Activated effector memory CD4-positive, alpha-beta T cell treated with anti-CD3 and anti-CD28 coated beads, Interleukin-2, amount 50 U/mL, for 16 hours (primary cell): ENCODE measurements around the gene PFDN6.

ENCODE experiments used
- DNase-seq: peaks from one replicate; pipeline ENCODE4 v3.0.0-alpha.2; 2020

Gene PFDN6

DNA sequence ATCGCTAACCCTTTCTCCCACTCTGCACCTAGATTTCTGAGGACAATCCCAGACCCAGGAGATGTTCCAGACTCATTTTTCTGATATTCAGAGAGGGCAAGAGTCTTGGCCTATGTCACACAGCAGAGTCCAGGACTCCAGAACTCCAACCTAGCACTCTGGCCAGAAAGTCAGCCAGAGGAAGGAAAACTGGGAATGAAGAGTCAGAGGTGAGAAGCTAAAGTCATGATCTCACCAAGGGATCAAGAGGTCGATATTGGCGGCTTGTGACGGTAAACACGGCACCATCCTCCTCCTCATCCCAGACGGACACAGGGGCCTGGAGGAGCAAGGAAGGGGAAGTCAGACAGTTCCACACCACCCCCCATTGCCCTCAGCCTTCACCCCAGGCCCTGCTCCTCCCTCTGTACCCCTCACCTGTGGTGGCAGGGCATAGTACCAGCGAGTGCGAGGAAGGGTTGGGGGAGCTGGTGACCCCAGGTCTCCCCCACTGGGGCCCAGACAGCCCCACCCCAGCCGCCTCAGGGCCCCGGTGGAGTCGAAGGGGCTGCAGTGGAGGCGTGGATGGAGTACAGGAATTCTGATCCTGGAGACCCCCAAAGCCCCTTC lies 7.5 kb downstream of the PFDN6 start:
- DNase-seq: no peak

DNA sequence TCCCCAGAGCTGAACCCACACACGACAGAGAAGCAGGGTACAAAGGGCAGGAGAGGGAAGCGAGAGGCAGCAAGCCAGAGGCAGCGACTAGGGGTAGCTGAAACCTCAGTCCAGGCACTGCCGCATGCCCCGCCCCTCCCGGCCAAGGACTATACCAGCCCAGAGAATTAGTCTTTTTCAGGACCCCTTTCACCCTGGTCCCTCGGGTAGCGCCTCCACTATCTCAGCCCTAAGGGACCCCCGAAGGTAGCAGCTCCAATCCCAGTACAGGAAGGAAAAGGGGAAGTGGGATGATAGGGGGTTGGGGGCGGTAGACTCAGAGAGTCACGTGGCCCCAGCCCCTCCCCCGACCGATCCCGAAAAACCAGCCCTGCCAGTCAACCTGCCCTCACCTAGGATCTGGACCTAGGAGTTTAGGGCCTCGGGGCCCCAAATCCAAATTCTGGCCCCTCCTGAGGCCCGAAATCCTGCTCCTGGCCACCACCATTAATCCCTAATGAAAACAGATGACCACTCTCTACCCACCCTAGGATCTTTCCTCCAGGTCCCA lies 8.1 kb downstream of the PFDN6 start:
- no peak for DNase-seq

DNA sequence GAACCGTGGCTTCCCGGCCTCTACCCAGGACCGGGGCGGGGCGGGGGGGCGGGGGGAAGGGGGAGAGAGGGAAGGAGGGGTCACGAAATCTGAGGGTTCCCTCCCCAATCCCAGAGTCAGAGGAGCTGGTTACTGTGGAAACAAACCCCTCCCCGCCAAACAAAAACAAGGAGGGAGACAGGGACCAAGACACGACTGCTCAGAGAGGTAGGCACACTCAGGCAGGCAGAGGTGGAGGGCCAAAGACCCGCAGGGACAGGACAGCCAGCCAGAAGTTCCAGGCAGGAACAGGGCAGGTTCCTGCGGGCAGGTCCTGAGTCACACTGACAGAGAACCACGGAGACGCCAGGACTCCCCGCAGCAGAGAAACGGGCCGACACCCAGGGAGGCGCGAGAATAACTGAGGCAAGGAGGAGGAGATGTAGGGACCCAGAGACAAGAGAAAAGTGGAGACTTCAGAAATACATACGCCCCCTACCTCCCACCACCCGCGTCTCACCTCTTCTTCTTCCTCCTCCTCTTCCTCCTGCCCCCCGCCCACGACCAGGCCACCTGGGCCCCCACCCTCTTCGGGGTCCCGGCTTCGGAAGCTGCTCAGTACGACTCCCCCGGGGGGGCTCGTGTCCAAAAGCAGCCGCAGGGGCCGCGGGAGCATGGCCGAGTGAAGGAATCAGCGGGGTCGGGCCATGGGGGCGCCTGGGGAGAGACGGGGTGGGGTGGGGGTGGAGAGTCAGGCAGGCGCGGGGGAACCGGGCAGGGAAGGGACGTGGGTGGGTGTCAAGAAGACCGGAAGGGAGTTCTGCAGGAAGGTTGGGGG lies 8.8 kb downstream of the PFDN6 start:
- peak; percentile 82 for DNase-seq

DNA sequence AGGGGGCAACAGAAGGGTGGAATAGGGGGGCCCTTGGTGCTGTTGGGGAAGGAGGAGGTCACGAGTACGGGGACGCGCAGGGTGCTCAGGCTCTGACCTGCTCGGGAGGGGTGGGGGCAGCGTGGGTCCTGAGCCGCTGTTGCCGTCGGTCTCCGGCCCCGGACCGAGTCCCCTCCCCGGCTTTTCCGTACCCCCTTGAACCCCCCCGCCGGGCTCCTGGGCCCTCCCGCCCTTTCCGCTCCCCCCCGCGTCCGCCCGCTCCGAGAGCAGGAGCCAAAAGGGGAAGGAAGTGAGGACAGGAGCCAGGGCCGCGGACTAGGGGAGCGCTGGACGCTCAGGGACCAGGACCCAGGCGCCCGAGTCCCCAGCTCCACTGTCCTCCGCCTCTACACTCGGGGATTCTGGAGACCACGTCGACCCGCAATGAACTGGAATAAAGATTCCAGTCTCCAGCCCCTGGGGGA lies 9.4 kb downstream of the PFDN6 start, which contains the start of gene RGL2:
RGL2 (minus strand) TSS at position 170 of the 464 bp plus-strand sequence. CDS start 332 bp downstream, outside the sequence.
- peak; percentile 88 for DNase-seq

DNA sequence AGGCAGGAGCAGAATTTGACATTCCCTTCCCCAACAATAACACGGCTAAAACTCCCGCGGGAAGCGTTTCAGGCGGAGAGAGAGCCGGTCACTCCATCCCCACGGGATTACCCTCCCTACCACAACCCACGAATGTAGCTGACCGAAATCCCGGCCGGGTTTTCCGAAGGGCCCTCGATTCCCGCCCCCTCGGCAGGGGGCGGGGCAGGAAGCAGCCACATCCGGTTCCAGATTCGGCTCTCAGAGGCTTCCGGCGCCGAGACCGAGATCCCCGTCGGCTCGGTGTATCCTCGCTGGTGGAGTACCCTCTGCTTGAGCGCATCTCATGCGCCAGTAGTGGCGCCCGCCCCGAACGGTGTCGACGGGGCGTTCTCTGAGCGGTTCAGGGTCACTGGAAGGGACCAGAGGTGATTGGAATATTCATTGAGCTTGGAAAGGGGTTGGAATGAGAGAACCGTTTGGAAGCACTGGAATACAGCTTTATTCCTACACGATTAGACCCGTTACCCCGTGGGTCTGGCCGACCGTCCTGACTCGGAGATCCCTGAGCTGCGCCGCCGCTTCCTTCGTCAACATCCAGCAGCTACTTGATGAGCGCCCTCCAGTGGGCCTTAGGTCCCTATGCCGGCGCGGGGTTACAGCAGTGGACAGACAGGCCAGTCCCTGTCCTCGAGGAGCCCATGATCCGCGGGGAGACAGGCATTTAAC lies 10.0 kb downstream of the PFDN6 start:
- peak; percentile 97 for DNase-seq

DNA sequence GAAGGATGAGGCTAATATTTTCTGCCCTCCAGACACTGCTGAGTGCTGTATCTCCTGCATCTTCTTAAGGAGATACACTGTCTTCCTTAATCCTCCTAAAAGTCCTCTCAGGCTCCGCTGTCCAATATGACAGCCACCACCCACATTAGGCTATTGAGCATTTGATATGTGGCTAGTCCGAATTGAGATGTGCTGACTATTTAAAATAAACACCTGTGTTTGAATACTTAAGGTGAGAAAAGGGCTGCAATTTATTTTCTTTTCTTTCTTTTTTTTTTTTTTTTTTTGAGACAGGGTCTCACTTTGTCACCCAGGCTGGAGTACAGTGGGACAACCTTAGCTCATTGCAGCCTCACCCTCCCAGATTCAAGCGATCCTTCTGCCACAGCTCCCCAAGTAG lies 12.5 kb downstream of the PFDN6 start:
- DNase-seq: no peak

DNA sequence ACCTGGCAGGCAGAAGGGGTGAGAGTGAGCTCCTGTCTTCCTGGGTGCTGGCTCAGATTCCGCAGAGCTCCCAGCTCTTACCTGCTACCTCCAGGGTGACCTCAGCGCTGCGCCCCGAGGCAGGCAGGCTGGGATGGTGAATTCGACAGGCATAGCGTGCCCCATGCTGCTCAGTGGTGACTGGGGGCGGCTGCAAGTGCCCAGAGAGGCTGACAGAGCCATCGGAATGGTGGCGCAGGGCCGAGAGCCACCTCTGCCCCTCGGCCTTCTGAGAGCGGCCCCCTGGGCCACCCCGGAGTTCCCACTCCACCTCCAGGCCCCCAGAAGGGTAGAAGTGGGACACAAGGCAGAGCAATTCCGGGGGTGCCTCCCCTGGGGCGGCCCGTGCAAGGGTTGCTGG lies 14.8 kb downstream of the PFDN6 start:
- DNase-seq: no peak

DNA sequence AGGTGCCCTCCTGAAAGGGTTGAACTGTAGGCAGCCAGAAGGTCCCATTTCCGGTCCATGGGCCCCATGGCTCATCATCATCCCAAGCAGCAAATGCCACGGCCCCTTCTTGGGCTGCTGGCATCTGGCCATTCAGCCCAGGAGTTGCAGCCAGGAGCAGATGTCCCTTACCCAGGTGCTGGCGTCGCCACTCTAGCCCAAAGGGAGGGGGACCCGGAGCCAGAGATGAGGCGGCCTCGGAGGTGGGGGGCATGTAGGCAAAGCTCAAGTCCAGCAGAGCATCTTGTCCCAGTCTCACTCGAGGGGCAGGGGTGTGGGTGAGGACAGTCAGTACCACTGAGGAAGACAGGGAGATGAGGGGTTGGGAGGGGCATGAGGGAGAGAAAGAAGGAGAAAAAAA lies 15.7 kb downstream of the PFDN6 start:
- DNase-seq: no peak

DNA sequence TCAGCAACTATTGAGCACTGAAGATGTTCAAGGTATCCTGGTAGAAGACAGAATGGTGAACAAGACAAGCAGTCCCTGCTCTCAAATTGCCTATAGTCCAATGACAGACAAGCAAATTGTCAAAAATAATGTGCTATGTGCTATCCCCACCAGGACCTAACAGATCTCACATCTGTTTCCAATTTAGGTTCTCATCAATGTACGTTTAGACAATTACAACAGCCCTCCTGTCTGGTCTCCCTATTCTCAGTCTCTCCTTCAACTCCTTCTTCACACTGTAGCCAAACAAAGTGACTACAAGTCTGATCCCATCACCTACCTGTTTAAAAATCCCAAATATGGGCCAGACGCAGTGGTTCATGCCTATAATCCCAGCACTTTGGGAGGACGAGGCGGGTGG lies 17.0 kb downstream of the PFDN6 start:
- no peak for DNase-seq

DNA sequence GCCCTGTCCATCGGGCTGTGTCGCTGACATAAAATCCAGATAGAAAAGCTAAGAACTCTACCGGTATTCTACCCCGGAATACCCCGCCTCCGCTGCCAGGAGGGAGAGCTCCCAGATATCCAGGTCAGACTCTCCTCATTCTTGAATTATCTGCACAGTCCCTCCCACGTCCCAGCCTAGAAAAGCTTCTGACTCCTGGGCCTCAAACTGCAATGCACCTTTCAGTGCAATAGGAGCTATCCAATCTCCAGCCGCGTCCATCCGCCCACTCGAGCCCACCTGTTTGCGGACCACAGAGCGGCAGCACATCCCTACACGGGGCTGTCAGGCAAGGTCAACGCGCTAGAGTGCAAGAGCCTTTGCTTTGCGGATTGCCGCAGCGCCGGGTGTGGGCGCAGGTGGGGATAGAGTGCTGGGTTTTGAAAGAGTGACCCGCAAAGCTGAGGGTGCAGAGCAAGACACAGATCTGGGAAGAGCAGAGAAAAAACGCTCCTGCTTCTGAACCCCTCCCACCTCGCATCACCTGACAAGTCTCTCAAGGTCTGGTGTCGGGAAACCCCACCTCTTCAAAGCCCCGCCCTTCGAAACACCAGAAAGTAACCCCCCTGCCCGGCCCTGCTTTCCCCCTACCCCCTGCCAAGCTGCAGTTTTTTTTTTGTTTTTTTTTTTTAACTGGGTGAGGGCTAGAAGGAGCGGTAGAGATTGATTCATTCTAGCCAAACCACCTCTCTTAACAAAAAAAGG lies 23.1 kb downstream of the PFDN6 start:
- DNase-seq: peak; percentile 93

DNA sequence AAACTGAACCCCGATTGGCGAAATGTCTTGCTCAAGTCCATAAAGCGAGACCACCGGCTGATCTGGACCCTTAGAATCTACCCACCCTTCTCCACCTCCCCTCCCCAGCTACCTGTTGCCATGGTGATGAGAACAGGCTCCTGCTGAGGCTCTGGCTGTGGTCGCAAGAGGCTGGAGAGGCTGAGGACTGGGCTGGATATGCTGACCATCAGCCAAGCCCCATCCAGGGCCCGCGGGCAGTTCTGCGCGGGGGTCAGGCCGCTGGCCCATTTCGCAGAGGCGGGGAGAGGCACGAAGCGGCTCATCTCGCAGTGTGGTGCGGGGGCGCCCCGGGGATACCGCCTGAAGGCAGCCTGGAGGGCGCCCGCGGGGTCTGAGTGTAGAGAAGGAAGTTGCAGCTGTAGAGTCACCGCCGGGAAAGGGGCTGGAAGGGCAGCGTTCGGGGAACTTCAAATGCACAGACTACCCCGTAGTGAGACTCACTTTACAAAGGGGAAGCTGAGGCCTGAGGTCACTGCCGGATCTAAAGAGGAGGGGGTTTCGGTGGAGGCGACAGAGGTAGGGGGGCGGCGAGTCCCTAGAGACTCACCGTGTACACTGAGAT lies 23.8 kb downstream of the PFDN6 start:
- DNase-seq: peak; percentile 81

DNA sequence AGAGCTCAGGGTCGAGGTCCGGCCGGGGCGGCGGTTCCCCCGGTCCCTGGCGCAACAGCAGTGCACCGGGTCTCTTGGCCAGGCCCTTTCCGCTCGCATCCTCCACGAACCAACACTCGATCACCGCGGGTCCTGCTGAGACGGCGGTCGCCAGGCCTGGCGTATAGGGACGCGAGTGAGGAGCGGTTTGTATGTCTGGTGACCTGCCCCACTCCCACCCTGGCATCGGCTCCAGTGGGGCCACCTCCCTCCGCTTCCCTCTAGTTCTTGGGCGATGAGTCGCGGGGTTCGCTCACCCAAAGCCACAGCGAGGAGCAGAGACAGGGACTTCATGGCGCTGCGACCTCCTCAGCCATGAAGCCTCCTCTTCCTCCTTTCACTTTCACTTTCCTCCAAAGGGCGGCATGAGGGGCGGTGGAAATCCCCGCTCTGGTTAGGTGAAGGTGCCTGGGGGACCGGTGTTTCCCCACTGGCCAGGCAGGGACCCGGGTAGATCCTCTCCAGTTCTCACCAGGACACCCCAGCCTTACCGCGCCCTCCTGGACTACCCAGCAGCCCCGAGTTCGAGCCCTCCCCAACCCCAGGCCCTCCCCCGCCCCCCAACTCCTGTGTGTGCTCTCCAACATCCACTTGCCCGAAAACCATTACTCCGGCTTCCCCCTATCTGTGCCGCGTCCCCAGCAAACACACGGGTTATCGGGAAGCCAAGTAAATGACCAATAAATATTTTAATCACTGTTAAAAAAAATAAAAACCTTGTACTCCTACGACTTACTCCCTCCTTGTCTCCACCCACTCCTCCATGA lies 24.5 kb downstream of the PFDN6 start, which contains the start of gene TAPBP:
TAPBP (minus strand) TSS at position 370 of the 806 bp plus-strand sequence; CDS start at position 333, 37 bp downstream.
- DNase-seq: peak; percentile 95

DNA sequence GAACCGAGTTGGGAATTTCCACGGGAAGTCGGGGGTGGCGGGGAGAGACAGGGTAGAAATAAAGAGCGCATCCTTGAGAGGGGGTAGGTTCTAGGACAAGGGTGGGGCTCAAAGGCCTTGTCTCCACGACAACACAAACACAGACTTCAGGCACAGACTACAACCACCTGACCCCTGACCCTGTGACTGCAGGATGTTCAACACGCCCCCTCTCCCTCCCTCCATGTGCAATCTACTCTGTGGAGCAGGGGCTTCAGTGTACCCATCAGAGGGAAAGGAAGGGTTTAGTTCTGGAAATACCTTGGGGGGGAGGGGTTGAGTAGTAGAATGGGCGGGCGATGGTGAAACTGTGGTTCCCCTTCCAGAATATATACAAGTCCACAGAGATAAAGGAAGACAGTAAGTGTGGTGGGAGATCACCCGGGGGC lies 25.1 kb downstream of the PFDN6 start:
- DNase-seq: peak; percentile 92

DNA sequence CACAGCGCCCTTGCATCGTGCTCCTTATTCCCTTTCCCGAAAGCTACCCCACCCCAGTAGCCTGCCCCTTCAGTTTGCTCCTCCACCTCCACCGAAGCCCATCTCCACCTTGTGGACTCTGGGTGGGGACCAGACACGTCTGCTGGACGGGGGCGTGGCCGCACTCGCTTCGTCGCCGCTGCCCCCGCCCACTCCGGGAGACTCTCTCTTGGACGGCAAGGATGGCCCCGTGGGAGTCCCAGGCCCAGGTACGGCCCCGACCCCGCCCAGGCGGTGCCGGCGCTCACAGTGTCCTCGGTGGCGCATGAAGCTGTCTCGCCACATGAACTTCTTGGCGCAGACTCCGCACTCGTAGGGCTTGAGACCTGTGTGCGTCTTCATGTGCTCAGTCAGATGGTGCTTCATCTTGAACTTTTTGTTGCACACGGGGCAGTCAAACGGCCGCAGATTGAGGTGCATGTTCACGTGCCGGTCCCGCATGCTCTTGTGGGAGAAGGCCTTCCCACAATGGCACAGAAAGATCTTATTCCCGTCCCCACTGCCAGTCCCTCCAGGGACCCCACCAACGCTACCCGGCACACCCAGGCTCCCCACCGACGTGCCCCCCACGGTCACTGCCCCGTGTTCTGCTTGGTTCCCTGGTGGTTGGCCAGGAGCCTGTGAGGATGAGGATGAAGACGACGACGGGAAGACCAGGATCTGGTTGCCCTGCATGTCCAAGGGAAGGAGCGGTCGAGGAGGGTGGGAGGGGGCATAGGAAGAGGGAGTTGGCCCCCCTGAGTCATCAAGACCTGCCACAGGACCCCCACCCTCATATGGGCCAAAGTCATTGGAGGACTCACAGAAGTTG lies 25.8 kb downstream of the PFDN6 start:
- DNase-seq: peak; percentile 71

DNA sequence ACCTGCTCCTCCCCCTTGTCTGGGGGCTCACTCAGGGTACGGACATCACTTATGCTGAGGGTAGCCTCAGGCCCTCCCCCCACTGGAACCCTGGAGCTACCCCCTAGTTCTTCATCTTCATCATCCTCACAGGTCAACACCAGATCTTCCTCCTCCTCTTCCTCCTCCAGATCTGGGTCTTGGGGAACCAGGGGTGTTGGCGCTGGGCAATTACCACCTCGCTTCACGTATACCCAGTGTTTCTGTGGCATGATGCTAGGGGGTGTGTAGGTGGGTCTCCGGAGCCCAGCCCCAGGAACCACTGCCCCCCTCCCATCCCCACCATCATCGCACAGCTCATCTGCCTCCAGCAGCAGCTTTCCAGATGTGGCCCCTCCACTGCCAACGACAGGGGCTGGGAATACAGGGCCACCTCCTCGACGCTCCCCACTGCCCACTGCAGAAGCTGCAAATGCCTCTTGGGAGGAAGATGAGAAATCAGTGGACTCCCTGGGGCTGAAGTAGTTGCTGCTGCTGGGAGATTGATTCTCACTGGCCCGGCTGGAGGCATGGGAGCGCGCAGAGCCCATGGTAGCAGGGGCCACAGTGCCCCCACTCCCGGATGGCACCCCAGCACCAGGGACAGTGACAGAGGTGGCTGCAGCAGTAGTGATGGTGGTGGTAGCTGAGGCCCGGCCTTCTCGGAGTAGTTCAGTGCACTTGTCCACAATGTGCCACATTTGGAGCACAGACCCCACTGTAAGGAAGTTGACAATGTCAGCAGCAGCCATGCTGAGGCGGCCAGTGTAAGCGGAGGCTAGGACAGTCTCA lies 26.6 kb downstream of the PFDN6 start:
- no peak for DNase-seq

DNA sequence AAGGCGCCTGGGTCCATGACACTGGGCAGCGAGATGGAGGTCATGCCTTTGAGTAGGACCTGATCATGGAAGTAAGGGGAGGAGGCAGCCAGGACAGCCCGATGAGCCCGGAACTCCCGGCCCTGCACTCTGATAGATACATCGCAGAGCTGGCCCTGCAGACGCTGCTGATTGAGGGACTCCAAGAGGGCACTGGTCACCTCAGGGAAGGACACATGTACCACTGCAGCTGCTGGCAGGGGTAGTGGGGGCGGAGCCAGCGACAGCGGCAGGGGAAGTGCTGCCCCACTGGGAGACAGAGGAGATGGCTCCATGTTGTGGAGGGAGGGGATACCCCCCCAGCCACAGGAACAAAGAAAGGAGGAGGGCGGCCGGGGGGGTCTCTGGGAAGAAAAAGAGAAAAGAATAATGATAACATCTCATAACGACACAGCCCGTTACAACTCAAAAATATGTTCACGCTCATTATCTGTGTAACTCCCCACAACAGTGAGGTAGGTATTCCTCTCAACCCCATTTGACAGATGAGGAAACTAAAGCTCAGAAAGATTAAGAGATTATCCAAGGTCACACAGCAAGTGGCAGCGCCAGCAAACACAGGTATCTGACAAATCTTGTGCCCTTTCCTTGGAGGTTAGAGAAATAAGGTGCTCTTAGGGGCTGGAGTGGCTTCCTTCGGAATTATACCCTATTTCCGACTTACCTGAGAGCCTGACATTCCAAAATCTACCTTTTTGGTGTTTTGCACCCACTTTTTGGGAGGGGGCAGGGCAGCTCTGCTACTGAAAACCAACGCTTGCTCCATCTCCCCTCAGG lies 27.4 kb downstream of the PFDN6 start:
- no peak for DNase-seq

DNA sequence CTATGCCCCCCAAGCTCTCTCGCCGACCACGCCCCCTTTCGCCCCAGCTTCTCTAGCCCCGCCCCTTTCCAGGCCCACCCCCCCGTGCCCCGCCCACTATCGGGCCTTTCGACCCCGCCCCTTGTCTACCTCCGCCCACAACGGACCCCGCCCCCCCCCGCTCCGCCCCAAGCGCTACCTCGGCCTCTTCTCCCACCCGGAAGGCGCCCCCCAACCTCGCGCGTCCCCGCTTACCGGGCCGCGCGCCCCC lies 27.9 kb downstream of the PFDN6 start:
- DNase-seq: no peak

DNA sequence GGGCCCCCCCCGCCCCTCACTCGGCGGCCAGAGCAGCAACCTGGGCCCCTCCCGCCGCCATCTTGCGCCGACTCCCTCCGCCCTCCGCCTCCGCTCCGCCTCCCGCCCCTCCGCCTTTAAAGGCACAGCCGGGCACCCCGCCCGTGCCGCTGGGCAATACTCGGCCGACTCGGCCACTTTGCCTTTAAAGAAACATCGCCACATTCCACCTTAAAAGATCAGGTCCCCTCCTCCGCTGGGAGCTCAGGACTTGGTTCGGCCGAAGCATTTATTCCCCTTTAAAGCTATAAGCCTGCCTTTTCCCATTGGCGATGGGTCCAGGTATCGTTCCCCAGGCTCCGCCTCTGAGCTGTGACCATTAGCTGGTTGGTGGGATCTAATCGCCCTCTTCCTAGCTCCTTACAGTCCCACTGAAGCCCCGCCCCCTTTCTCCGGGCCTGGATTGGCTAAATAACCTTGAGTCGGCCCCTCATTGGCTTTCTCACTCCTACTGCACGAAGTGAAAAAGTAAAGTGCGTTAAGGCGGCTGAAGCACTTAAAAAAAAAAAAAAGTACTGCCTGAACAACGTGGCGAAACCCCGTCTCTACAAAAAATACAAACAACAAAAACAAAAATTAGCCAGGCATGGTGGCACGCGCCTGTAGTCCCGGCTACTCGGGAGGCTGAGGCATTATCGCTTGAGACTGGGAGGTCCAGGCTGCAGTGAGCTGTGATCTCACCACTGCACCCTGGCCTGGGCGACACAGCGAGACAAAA lies 28.4 kb downstream of the PFDN6 start, which contains the start of gene ZBTB22:
ZBTB22 (minus strand) TSS at position 76 of the 757 bp plus-strand sequence. CDS start 828 bp downstream, outside the sequence.
- DNase-seq: peak; percentile 98
